ENCODE data around the gene AQP9.

- TF ChIP-seq CTCF (IDR thresholded peaks at IDR 0.05) (no peak), POLR2A (IDR thresholded peaks at IDR 0.05) (no peak), POLR2AphosphoS5 (IDR thresholded peaks at IDR 0.05) (no peak)
These were observed 34.7 kb upstream of the AQP9 start for GRCh38 chr15:58103482-58103881.

All from gastroesophageal sphincter (tissue), 3 donors.